ENCODE data around the gene SIM1.

SIM1 gene

DNA sequence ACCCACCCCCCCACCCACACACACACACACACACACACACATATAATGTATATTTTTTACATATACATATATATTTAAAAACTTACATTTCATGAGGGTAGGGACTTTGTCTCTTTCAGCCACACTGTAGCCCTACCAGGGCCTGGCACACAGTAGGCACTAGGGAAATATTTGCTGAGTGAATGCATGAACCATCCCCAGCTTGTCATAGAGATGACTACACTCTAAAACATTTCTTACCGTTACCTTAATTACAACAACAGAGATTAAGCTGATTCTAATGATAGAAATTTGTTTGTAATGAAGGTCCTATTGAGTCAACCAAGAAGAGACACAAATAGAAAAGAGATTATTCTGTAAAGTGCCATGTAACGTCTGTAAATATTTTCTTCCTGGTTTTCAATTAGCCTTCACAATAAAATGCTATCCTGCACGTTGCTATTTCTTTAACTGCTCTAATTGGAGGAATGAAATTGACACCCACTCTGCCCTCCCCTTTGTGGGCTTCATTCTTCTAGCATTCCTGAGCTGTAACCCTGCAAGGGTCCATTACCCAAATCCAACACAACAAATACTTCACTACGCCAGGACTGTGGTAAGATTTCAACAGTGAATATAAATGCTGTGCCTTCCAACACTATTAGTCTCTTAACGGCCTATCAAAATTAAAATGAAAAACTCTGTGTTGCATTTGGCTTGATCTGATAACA lies 30.8 kb downstream of the SIM1 start:
- Histone ChIP-seq H3K4me3 (ENCODE audit: low read length, poor library complexity, severe bottlenecking) (no peak overlapping the region), H3K9ac (ENCODE audit: low read depth, low read length, poor library complexity, severe bottlenecking) (no peak overlapping the region), H3K4me2 (ENCODE audit: low read depth, low read length, poor library complexity, severe bottlenecking) (no peak overlapping the region), H3K9me2 (replicated peaks; ENCODE audit: low read depth, low read length) (no peaks in the 10 kb centered on the region), H3K9me3 (ENCODE audit: insufficient read depth, low read depth, low read length) (no peaks in the 10 kb centered on the region), H3F3A (ENCODE audit: low read depth) (no peaks in the 10 kb centered on the region), H3K36me3 (ENCODE audit: insufficient read depth, low read length) (no peaks in the 10 kb centered on the region), H2AFZ (ENCODE audit: low read length) (peak overlapping the region; percentile 17; the same call in 1 of the 2 replicates), H4K20me1 (ENCODE audit: insufficient read depth, low read length, poor library complexity, severe bottlenecking) (no peaks in the 10 kb centered on the region), H3K27me3 (ENCODE audit: insufficient read depth, low read length, poor library complexity, severe bottlenecking) (no peaks in the 10 kb centered on the region), H3K4me1 (ENCODE audit: insufficient read depth, low read length, poor library complexity, severe bottlenecking) (peaks cover 6% of the 10 kb centered on the region), H3K79me2 (ENCODE audit: insufficient read depth, low read length) (no peaks in the 10 kb centered on the region)
- TF ChIP-seq, protein P1, sequence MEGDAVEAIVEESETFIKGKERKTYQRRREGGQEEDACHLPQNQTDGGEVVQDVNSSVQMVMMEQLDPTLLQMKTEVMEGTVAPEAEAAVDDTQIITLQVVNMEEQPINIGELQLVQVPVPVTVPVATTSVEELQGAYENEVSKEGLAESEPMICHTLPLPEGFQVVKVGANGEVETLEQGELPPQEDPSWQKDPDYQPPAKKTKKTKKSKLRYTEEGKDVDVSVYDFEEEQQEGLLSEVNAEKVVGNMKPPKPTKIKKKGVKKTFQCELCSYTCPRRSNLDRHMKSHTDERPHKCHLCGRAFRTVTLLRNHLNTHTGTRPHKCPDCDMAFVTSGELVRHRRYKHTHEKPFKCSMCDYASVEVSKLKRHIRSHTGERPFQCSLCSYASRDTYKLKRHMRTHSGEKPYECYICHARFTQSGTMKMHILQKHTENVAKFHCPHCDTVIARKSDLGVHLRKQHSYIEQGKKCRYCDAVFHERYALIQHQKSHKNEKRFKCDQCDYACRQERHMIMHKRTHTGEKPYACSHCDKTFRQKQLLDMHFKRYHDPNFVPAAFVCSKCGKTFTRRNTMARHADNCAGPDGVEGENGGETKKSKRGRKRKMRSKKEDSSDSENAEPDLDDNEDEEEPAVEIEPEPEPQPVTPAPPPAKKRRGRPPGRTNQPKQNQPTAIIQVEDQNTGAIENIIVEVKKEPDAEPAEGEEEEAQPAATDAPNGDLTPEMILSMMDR (conservative IDR thresholded peaks at IDR 0.05; ENCODE audit: low read length): no peak
- TF ChIP-seq EZH2phosphoT487 (IDR thresholded peaks at IDR 0.05; ENCODE audit: borderline replicate concordance): no peak

GRCh38 chr6:100432136-100432535 lies 32.6 kb downstream of the SIM1 start:
- no peaks in the 10 kb centered on the region for H4K20me1 ChIP-seq (ENCODE audit: insufficient read depth, low read length, poor library complexity, severe bottlenecking)
- H3F3A ChIP-seq (ENCODE audit: low read depth): no peaks in the 10 kb centered on the region
- H2AFZ ChIP-seq (ENCODE audit: low read length): peak overlapping the region; percentile 6; the same call in 1 of the 2 replicates
- no peak overlapping the region for H3K4me2 ChIP-seq (ENCODE audit: low read depth, low read length, poor library complexity, severe bottlenecking)
- H3K27me3 ChIP-seq (ENCODE audit: insufficient read depth, low read length, poor library complexity, severe bottlenecking): no peaks in the 10 kb centered on the region
- no peaks in the 10 kb centered on the region for H3K79me2 ChIP-seq (ENCODE audit: insufficient read depth, low read length)
- H3K9ac ChIP-seq (ENCODE audit: low read depth, low read length, poor library complexity, severe bottlenecking): no peak overlapping the region
- peaks cover 6% of the 10 kb centered on the region for H3K4me1 ChIP-seq (ENCODE audit: insufficient read depth, low read length, poor library complexity, severe bottlenecking)
- H3K9me3 ChIP-seq (ENCODE audit: insufficient read depth, low read depth, low read length): no peaks in the 10 kb centered on the region
- no peaks in the 10 kb centered on the region for H3K9me2 ChIP-seq (replicated peaks; ENCODE audit: low read depth, low read length)
- TF ChIP-seq EZH2phosphoT487 (IDR thresholded peaks at IDR 0.05; ENCODE audit: borderline replicate concordance): no peak
- TF ChIP-seq, protein P1 (conservative IDR thresholded peaks at IDR 0.05; ENCODE audit: low read length): no peak
- H3K4me3 ChIP-seq (ENCODE audit: low read length, poor library complexity, severe bottlenecking): no peak overlapping the region
- no peaks in the 10 kb centered on the region for H3K36me3 ChIP-seq (ENCODE audit: insufficient read depth, low read length)

- no peaks in the 10 kb centered on the region for H3F3A ChIP-seq (ENCODE audit: low read depth)
- H3K4me1 ChIP-seq (ENCODE audit: insufficient read depth, low read length, poor library complexity, severe bottlenecking): peaks cover 6% of the 10 kb centered on the region
- TF ChIP-seq, protein P1 (conservative IDR thresholded peaks at IDR 0.05; ENCODE audit: low read length): no peak
- no peak for TF ChIP-seq EZH2phosphoT487 (IDR thresholded peaks at IDR 0.05; ENCODE audit: borderline replicate concordance)
- no peak overlapping the region for H3K4me3 ChIP-seq (ENCODE audit: low read length, poor library complexity, severe bottlenecking)
- no peaks in the 10 kb centered on the region for H3K27me3 ChIP-seq (ENCODE audit: insufficient read depth, low read length, poor library complexity, severe bottlenecking)
- no peaks in the 10 kb centered on the region for H3K79me2 ChIP-seq (ENCODE audit: insufficient read depth, low read length)
- H3K9me2 ChIP-seq (replicated peaks; ENCODE audit: low read depth, low read length): no peaks in the 10 kb centered on the region
- H2AFZ ChIP-seq (ENCODE audit: low read length): peak overlapping the region; percentile 66; the same call in 1 of the 2 replicates
- no peaks in the 10 kb centered on the region for H4K20me1 ChIP-seq (ENCODE audit: insufficient read depth, low read length, poor library complexity, severe bottlenecking)
- H3K9ac ChIP-seq (ENCODE audit: low read depth, low read length, poor library complexity, severe bottlenecking): no peak overlapping the region
- H3K9me3 ChIP-seq (ENCODE audit: insufficient read depth, low read depth, low read length): no peaks in the 10 kb centered on the region
- peak overlapping the region; percentile 2 for H3K4me2 ChIP-seq (ENCODE audit: low read depth, low read length, poor library complexity, severe bottlenecking)
- H3K36me3 ChIP-seq (ENCODE audit: insufficient read depth, low read length): no peaks in the 10 kb centered on the region
Observed at GRCh38 chr6:100430962-100431361, 33.8 kb downstream of the SIM1 start.
